Stimulated activated naive CD8-positive, alpha-beta T cell treated with anti-CD3 and anti-CD28 coated beads, Interleukin-15, amount 100 ng/mL, for 72 hours (primary cell): ENCODE results near the gene ZNF200.
"Not testable (repeated sequence)": the region's sequence is repeated elsewhere in the genome, so short reads cannot be mapped to it uniquely, and the experiment has no call there.

Experiments
- ATAC-seq: fragments of 150-1000 bp; cut with Tn5 transposase; 2 replicates; pipeline ENCODE4 v1.10.0; 2021; ENCODE audit warnings: mild to moderate bottlenecking, moderate library complexity
- DNase-seq, 2 donors: peaks; one replicate each; pipeline ENCODE4 v3.0.0; 2021 to 2022
- H3K27ac Mint-ChIP-seq, 2 donors: one replicate each; pipeline ENCODE4 v1.8.0; 2022; ENCODE audit warnings: mild to moderate bottlenecking in 2 of 2, mixed read lengths in 2 of 2, moderate library complexity in 2 of 2
- H3K27me3 Mint-ChIP-seq: one replicate; pipeline ENCODE4 v1.8.0; 2022; ENCODE audit warnings: mixed read lengths
- H3K4me1 Mint-ChIP-seq: one replicate; pipeline ENCODE4 v1.8.0; 2022; ENCODE audit warnings: mild to moderate bottlenecking, mixed read lengths
- H3K4me3 Mint-ChIP-seq, 2 donors: one replicate each; pipeline ENCODE4 v1.8.0; 2022; ENCODE audit warnings: mild to moderate bottlenecking in 2 of 2, mixed read lengths in 2 of 2, moderate library complexity in 1 of 2
- H3K9me3 Mint-ChIP-seq, 2 donors: one replicate each; pipeline ENCODE4 v1.8.0; 2022; ENCODE audit warnings: mixed read lengths in 2 of 2

The ZNF200 gene

GRCh38 chr16:3234857-3235561, at the start of gene ZNF200:
Gene ZNF200 (minus strand): TSS chr16:3235158. CDS start chr16:3233755, 1,403 bp downstream.
- Mint-ChIP-seq H3K27me3 (no peaks in the 10 kb centered on the region), H3K4me3 (peak within 1 kb of the TSS; percentile 89 to 99), H3K9me3 (peaks cover 18 to 21% of the 10 kb centered on the region in 2 donors), H3K4me1 (peaks cover 41% of the 10 kb centered on the region), H3K27ac (peak within 1 kb of the TSS; percentile 96 to 99)
- ATAC-seq (peak; percentile 96), DNase-seq (peak; percentile 91 to 95)

GRCh38 chr16:3283543-3284447, 48.8 kb upstream of the ZNF200 start:
- Mint-ChIP-seq H3K9me3 (peaks cover 5 to 16% of the 10 kb centered on the region in 2 donors), H3K4me3 (peak overlapping the region; percentile 92 to 98)
- DNase-seq, result no peak

GRCh38 chr16:3282730-3283542, 48.0 kb upstream of the ZNF200 start, which contains the start of gene ZNF263:
Gene ZNF263 (plus strand): TSS chr16:3283491. CDS start chr16:3283819, 328 bp downstream.
- peak; percentile 93 to 96 for DNase-seq
- Mint-ChIP-seq H3K9me3 (peaks cover 5 to 9% of the 10 kb centered on the region in 2 donors), H3K27ac (peak within 1 kb of the TSS; percentile 96 to 99), H3K27me3 (no peaks in the 10 kb centered on the region), H3K4me1 (peaks cover 41% of the 10 kb centered on the region), H3K4me3 (peak within 1 kb of the TSS; percentile 92 to 98)
- peak; percentile 92 for ATAC-seq

More at GRCh38 chr16:3283543-3284447, 48.8 kb upstream of the ZNF200 start:
- ATAC-seq, result no peak
- Mint-ChIP-seq H3K4me1 (peaks cover 41% of the 10 kb centered on the region), H3K27ac (peak overlapping the region; percentile 96 to 99), H3K27me3 (no peaks in the 10 kb centered on the region)

- DNase-seq (no peak), ATAC-seq (peak; percentile 60)
- Mint-ChIP-seq H3K27ac (peak overlapping the region; percentile 96 to 99), H3K4me3 (peak overlapping the region; percentile 92 to 98), H3K27me3 (peaks cover 7% of the 10 kb centered on the region), H3K4me1 (peaks cover 41% of the 10 kb centered on the region), H3K9me3 (peaks cover under 1 to 8% of the 10 kb centered on the region in 2 donors)
These were observed 47.3 kb upstream of the ZNF200 start for GRCh38 chr16:3282103-3282729.

DNA sequence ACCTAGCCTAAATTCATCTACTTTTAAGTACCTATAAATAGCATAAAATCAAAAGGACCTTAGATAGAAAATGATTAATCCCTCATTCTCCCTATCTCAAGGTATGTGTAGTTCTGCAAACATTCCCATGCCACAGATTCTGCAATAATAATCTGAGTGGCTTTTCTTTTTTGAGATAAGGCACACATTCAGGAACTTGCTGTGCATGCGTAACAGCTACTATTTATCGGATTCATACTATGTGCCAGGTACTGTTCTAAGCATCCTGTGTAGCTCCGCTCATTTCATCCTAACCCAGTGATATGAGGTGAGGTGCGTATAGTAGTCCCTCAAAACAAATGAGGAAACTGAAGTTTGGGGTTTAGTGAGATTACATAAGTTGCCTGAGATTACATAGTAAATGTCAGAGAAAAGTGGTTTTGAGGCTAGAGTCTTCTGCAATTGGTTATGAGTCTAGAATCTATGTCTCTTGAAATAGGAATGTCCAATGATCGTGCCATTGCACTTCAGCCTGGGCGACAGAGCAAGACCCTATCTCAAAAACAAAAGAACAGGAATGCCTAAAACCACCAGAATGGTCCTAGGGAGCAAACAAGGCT, 46.4 kb upstream of the ZNF200 start:
- peak overlapping the region; percentile 22 to 98 for H3K4me3 Mint-ChIP-seq
- H3K27ac Mint-ChIP-seq, result no peak overlapping the region
- H3K9me3 Mint-ChIP-seq, result peaks cover 0 to 13% of the 10 kb centered on the region in 2 donors
- peaks cover 38% of the 10 kb centered on the region for H3K4me1 Mint-ChIP-seq
- no peak for ATAC-seq
- peaks cover 16% of the 10 kb centered on the region for H3K27me3 Mint-ChIP-seq
- no peak for DNase-seq

DNA sequence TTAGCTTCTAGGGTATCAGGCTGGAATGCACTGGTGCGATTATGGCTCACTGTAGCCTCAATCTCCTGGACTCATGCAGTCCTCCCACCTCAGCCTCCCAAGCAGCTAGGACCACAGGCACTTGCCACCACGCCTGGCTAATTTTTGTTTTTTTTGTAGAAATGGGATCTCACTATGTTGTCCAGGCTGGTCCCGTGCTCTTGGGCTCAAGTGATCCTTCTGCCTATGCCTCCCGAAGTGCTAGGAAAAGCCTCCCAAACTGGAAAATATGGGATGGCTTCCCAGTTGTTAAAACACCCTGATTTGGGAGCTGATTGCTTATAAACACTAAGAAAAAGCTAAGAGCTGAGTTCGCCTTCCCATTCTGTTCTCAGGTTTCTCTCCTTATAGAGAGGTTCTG, 41.7 kb upstream of the ZNF200 start:
- Mint-ChIP-seq H3K4me1 (peaks cover 3% of the 10 kb centered on the region), H3K4me3 (no peak overlapping the region), H3K9me3 (peaks cover 0 to 7% of the 10 kb centered on the region in 2 donors), H3K27me3 (peaks cover 16% of the 10 kb centered on the region), H3K27ac (no peak overlapping the region)
- DNase-seq, result no peak
- ATAC-seq, result no peak

- DNase-seq (no peak), ATAC-seq (no peak)
- H3K4me3 Mint-ChIP-seq, result no peak overlapping the region
- H3K4me1 Mint-ChIP-seq, result no peaks in the 10 kb centered on the region
- H3K27me3 Mint-ChIP-seq, result peaks cover 16% of the 10 kb centered on the region
- peaks cover 0 to 7% of the 10 kb centered on the region in 2 donors for H3K9me3 Mint-ChIP-seq
- H3K27ac Mint-ChIP-seq, result no peak overlapping the region
These were observed 40.0 kb upstream of the ZNF200 start for GRCh38 chr16:3274947-3275346.

DNA sequence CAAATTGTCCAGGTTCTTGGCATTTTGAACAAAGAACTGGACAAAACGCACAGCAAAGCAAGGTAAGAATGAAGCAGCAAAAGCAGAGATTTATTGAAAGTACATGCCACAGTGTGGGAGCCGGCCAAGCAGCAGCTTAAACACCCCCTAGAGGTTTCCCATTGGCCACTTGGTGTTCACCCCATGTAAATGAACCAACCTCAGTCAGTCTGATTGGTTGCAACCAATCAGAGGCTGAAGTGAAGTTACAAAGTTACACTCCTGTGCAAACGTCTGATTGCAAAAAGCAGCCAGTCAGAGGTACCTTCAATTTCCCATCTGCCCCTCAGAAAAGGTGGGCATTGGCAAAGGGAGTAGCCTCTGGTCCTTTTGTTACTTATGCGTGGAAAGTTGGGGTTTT, 39.5 kb upstream of the ZNF200 start:
- no peak overlapping the region for H3K4me3 Mint-ChIP-seq
- no peak for DNase-seq
- H3K27ac Mint-ChIP-seq, result no peak overlapping the region
- ATAC-seq, result no peak
- peaks cover 0 to 7% of the 10 kb centered on the region in 2 donors for H3K9me3 Mint-ChIP-seq
- no peaks in the 10 kb centered on the region for H3K4me1 Mint-ChIP-seq
- H3K27me3 Mint-ChIP-seq, result peaks cover 16% of the 10 kb centered on the region

GRCh38 chr16:3271281-3271680, 36.3 kb upstream of the ZNF200 start:
- not testable (repeated sequence) for H3K4me3 Mint-ChIP-seq, H3K27ac Mint-ChIP-seq, H3K4me1 Mint-ChIP-seq, DNase-seq, H3K27me3 Mint-ChIP-seq, H3K9me3 Mint-ChIP-seq, ATAC-seq

DNA sequence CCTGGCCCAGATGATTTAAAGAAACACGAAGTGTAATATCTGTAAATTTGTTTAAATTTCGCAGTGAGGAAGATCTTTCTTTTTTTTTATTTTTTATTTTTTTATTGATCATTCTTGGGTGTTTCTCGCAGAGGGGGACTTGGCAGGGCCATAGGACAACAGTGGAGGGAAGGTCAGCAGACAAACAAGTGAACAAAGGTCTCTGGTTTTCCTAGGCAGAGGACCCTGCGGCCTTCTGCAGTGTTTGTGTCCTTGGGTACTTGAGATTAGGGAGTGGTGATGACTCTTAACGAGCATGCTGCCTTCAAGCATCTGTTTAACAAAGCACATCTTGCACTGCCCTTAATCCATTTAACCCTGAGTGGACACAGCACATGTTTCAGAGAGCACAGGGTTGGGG, 35.8 kb upstream of the ZNF200 start:
- not testable (repeated sequence) for DNase-seq, H3K4me3 Mint-ChIP-seq, H3K9me3 Mint-ChIP-seq, H3K27me3 Mint-ChIP-seq, ATAC-seq, H3K27ac Mint-ChIP-seq, H3K4me1 Mint-ChIP-seq

DNA sequence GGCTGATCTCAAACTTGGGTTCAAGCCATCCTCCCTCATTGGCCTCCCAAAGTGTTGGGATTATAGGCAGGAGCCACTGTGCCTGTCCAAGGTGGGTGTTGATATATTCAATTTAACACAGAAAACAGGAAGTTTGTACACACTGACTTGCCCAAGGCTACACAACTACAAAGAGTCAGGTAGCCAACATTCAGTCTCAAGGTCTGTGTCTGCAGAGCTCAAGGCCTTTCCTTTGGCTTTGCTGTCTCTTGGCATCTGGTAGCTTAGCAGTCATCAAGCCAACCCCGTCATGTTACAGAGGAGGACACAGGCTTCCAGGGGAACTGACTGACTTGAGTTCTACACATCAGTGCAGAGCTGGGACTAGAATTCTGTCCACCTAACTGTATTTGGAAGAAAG, 33.3 kb upstream of the ZNF200 start:
- no peak for DNase-seq
- ATAC-seq, result no peak
- no peak overlapping the region for H3K27ac Mint-ChIP-seq
- peaks cover 0 to 4% of the 10 kb centered on the region in 2 donors for H3K9me3 Mint-ChIP-seq
- peaks cover 23% of the 10 kb centered on the region for H3K4me1 Mint-ChIP-seq
- no peak overlapping the region for H3K4me3 Mint-ChIP-seq
- H3K27me3 Mint-ChIP-seq, result no peaks in the 10 kb centered on the region

GRCh38 chr16:3266873-3267537, 32.0 kb upstream of the ZNF200 start:
- H3K27ac Mint-ChIP-seq, result no peak overlapping the region
- H3K4me1 Mint-ChIP-seq, result peaks cover 35% of the 10 kb centered on the region
- ATAC-seq (no peak), DNase-seq (no peak)
- peaks cover 0 to 4% of the 10 kb centered on the region in 2 donors for H3K9me3 Mint-ChIP-seq
- no peak overlapping the region for H3K4me3 Mint-ChIP-seq
- H3K27me3 Mint-ChIP-seq, result no peaks in the 10 kb centered on the region

DNA sequence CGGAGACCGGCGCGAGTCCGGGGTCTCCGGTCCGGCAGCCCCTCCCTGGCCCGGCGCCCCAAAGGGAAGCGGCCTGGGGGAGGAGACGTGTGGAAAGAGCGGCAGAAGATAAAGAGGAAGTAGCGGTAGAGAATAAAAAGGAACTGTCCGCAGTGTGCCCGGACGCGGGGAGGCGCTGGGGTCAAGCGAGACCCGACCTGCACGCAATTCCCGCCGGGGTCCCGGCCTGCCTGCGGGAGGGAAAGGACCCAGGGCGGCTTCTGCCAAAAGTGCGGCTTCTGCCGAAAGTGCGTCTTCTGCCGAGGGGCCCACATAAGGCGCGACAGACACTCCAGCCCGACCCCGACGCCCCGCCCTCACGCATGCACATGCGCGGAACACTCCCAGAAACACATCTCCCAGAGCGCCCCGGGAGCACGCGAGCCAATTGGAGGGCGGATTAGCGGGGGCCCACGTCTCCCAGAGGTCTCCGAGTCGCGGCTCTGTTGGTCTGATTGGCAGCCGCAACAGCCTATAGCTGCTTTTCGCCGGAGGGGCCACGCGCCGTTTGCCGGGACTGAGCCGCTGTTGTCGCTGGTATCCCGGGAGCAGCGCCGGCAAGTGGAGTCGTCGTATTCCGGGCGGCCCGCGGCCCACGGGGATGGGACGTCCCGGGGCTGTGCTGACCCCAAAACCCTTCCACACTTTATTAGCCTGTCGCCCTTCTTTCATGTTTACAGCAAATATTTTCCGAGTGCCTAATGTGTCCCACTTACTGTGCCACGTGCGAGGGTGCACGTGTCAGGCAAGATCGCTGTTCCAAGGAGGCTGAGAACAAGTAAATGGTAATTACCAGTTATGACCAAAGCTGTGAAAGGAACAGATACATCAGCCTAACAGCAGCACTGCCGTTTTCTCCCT, 29.4 kb upstream of the ZNF200 start:
- Mint-ChIP-seq H3K27ac (peak overlapping the region; percentile 94 to 97), H3K4me3 (peak overlapping the region; percentile 89 to 90), H3K9me3 (peaks cover 0 to 4% of the 10 kb centered on the region in 2 donors), H3K4me1 (peaks cover 40% of the 10 kb centered on the region), H3K27me3 (no peaks in the 10 kb centered on the region)
- DNase-seq (peak; percentile 98 to 99), ATAC-seq (peak; percentile 91)
